GDM1 (cell line): ENCODE results near the gene ADD3.
"Not testable (repeated sequence)": the region's sequence is repeated elsewhere in the genome, so short reads cannot be mapped to it uniquely, and the experiment has no call there.

Experiments used
- DNase-seq: peaks from one replicate; lab custom pipeline; 2025; lab: John Stamatoyannopoulos, UW

The ADD3 gene

GRCh38 chr10:109977382-109977806 lies 30.4 kb upstream of the ADD3 start:
- DNase-seq, result no peak

DNA sequence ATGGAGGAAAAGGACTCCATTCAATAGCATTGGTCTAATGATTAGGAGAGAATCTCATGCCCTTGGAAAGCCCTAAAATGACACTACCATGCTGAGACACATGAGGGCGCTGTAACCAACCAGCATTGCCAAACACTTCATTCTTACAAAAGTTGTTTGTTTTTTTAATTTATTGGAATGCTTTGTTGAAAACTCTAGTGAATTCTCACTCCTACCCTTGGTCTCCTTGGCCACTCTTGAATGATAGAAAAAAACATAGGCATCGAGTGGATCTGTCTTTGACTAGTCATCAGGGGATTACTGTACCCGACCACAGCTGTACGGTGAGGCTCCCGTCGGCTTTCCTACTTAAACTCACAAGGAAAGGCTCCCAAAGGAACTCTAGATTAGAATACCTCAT lies 29.3 kb upstream of the ADD3 start:
- DNase-seq, result peak; percentile 35

DNA sequence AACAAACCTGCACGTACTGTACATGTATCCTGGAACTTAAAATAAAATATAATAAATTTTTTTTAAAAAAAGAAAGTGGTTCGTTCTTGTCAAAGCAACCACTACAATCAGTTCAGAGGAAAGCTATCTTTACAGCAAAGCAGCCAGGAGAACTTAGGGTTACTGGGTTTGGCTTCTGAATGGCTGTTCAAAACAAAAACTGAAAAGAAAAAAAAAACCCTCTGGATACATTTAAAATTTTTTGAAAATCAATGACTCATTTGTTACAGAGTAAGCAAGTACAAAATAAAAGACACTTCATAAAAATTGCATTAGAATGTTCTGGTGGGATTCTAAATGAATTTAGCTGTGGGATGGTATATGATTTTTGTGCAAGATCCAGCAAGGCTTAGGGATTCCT lies 28.6 kb upstream of the ADD3 start:
- DNase-seq, result no peak

DNA sequence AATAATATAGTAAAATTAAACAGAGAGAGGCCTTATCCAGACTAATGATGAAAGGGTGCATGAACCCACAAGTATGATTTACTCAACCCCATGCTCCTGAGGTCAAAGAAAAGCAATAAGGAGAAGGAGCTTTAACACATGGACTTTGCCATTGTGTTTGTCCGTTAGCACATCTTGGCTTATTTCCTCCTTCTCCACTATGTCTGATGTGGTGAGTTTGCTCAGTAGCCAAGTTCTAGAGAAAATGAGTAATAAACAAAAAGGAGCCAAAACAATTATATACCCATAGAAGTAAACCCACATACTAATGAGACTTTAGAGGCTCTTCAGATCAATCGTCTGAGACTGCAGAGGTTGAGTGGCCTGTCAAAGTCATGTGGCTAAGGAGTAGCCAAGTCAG lies 26.1 kb upstream of the ADD3 start:
- DNase-seq, result no peak

GRCh38 chr10:109982123-109982522 lies 25.7 kb upstream of the ADD3 start:
- no peak for DNase-seq

GRCh38 chr10:109982812-109983211 lies 25.0 kb upstream of the ADD3 start:
- no peak for DNase-seq

DNA sequence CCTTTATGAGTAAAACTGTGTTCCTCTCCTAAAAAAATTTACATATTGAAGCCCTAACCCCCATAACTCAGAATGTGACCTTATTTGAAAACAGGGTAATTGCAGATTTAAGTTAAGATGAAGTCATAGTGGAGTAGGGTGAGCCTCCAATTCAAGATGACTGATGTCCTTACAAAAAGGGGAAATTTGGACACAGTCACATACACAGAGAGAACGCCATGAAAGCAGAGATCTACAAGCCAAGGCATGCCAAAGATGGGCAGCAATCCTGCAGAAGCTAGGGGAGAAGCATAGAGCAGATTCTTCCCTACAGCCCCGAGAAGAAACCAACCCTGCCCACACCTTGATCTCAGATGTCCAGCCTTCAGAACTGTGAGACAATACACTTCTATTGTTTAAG lies 23.8 kb upstream of the ADD3 start:
- DNase-seq, result no peak

DNA sequence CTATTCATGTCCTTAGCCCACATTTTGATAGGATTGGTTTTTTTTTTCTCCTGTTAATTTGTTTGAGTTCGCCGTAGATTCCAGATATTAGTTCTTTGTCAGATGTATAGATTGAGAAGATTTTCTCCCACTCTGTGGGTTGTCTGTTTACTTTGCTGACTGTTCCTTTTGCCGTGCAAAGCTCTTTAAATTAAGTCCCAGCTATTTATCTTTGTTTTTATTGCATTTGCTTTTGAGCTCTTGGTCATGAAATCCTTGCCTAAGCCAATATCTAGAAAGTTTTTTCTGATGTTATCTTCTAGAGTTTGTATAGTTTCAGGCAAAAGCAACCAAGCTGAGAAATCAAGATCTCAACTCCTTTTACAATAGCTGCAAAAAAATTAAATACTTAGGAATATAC lies 22.0 kb upstream of the ADD3 start:
- DNase-seq, result not testable (repeated sequence)

DNA sequence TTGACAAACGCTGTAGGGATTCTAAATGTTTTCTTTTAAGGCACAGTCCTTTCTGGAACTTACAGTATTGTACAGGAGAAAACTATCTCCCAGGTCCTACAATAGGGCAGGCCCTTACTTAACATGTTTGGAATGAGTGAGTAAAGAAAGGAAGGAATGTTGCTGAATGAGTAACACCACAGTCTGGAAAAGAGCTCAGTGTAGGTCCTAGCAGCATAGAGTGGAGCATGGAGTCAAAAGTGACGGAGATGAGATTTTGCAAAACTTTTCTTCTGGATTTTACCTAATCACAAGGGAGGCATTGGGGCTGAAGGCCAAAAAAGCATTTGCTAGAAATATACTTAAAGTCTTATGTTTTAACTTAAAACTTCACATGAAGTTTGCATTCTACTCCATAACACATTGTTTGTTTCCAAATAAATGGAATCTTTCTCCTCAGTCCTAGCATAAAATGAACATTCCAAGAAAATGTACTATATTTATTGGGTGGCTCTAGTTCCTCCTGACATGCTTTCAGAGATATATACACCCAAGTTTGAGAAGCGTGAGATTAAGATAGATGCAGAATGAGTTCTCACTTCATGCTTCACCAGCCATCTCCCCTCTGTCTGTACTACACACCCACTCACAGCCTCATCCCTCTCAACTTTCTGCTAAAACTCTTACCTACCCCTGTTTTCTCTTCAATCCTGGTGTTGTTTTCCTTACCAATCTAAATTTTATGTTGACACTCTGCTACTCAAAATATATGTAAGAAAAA lies 20.2 kb upstream of the ADD3 start:
- no peak for DNase-seq

DNA sequence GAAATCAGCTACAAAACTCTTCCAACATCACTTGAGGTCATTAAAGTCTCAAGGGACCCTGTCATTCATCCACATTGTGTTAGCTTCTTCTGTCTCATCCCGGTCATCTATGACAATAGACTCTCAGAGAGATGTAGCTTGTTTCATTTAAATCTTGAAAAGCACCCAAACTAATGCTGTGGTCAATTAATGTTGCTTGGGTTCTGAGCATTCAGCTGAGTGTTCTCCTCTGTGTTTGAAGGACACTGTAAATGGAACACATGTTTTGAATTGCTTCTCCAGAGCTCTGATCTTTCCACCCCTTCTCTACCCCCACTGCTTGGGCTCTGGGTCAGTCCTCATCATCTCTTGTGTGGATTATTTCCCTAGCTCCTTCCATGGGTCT lies 19.6 kb upstream of the ADD3 start:
- no peak for DNase-seq

DNA sequence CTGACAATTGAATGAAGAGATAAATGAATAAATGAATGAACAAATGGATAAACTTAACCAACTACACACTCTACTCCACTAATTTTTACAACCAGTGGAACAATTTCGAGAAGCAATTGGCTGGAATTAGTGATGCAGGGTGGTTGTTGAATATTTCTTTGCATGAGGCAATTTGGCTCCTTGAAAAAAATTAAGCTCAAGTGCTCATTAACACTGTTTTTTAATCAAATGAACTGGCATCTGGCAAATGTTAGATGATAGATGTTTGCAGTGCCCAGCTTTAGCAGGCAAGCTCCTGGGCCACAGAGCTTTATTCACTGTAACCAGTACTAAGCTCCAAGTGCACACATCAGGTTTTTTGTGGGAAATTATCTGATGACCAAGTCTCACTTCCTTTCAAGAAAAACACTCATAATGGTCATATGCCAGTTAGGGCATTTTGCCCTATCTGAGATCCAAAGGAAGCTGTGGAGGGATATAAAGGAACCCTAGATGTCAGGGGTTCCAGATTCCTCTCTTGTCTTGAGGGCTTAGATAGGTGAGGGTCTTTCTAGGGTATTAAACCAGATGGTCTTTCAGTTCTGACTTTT lies 16.4 kb upstream of the ADD3 start:
- no peak for DNase-seq

DNA sequence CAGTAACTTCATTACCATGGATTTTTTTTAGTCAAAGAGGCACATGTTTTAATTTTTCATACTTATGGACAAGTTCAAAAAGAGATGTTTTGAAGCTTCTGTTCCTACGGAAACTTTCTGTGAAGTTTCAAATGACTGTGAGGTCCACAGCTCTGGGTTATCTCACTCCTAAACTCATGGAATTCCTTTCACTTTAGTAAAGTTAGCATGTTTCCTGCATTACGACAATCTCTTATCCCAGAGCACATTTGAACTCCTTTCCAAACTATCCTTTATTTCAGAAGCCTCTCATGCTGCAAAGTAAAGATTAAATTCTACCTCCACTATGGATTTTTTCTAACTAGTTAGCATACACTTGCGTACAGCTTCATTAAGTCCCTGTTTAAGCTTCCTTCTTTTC lies 15.3 kb upstream of the ADD3 start:
- DNase-seq, result no peak

- DNase-seq, result no peak
These were observed 14.0 kb upstream of the ADD3 start for GRCh38 chr10:109993551-109994330.

DNA sequence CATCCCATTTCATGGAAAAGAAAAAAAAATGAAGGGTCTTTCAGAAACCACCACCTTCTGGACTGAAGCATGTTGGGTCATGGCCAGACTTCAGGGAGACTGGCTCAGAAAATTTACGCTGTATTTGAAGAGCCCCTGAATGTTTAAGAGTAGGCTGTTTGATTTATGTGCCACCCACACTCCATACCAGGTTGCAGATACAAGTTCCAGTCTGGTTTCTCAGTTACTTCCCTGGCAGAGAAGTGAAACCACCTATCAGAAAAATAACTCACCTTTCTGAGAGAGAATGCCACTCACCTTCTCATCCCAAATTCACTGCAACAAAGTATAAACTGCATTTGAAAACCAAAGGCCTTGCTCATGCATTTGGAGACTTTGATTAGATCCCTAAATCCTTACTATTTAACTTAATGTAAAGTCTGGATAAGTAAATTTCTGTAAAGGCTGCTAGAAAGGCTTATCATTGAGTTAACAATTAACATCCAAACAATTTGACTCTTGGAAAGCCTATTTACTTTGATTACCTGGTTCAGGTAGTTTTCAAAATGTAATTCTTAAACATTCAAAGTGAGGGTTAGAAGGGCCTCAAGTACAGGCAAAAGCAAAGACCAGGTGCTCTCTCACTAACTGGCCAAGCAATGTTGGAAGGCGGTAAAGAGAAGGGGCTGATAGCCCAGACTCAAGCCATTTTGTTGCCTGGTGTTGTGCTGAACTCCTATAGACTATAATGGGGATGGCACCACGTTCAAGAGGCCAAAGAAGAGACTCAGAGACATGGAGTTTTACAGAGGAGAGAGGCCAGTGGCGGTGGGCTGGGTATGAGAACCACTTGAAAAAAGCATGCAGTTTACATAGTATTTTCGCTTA lies 12.8 kb upstream of the ADD3 start:
- no peak for DNase-seq

DNA sequence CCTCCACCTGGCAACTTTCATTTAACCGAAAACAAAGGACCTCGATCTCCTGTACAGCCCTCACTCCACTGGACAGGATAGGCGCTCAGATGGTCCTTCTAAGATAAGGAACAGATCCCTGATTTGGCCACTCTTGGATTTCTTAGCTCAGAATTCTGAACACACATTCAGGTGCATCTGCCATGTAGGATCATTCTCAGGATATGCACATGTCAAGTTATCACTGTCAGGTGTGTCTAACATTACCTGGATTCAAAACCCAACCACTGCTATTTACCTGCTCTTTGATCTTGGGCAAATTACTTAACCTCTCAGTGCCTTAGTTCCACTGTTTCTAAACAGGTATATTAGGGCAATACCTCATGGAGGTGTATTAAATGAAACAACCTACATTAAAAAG lies 12.2 kb upstream of the ADD3 start:
- no peak for DNase-seq

- no peak for DNase-seq
These were observed 11.6 kb upstream of the ADD3 start for GRCh38 chr10:109996225-109996624.

DNA sequence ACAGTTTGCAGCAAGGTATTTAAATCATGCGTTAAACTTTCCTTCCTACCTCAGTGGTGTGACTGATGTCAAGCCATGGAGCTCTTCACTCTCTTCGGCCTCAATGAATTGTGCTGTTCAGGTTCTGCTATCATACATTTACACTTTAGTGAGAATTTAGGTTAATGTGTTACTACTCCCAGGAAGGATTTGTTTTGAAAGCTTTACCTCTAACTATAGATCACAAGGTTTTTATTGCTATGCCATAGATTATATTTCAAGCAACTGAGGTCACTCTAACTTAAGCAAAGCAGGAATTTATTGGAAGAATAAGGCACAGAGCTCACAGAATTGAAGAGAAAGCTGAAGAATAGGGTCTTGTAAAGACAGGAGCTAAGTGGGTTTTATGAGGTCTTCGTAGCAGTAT lies 11.0 kb upstream of the ADD3 start:
- no peak for DNase-seq

DNA sequence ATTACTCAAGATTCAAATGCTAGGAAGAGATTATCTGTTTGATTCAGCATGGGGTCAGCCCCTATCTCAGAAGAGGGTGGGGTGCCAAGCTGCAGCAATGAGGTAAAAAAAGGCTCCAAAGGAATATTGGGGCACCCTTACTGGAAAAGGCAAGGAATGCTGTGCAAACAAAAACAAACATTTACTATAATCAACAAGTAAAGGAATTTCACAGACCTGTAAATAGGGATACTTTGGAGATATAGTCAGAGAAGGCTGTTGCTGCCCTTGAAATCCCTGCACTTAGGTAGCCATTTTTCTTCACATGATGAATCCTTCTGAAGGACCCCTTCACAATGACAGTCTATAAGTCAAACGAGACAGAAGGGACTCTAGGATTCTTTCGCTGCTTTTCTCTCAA lies 10.6 kb upstream of the ADD3 start:
- no peak for DNase-seq

DNA sequence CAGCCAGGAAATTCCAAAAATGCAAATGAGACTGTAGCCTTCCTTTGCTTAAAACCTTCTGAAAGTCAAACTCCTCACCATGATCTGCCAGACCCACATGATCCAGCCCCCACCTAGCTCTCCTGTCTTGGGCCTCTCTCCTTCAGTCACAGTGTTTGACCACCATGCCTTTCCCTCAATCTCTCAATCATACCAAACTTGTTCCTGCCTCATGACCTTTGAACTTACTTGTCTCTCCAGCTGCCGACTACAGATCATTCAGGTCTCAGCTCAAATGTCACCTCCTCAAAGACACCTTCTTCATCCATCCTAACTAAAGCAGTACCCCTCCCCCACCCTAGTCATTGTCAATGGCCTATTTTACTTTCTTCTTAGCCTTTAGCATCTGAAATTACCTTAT lies 9.3 kb upstream of the ADD3 start:
- DNase-seq, result no peak

DNA sequence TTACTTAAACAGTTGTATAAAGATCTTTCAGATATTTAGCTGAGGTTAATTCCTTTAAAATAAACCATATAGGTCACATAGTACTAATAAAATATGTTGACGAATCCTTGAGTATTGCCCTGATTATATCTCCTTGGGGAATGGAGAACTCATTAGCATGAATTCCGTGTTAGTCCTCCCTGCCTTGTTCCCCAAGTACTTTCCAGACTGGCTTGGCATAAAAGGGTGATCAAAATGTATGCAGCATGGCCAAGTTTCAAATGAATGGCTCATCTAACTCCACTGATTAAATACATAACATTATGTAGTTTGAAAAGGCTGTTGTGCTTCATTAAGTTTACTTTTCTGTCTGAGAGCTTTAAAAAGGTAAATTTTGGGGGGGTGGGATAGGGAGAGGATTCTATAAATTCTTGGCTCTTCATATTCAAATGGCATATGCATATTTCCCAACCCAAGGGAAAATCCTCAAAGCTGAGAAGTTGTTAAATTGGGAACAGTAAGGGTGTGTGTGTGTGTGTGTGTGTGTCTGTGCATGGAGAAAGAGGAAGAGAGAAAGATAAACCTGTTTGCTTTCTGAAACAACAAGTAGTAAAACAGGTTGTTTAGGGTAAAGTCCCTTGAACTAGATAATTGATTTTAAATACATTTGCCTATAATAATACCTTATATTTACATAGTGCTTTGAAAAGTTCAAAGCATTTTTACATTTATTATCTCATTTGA lies 4.8 kb upstream of the ADD3 start:
- no peak for DNase-seq

- DNase-seq, result no peak
These were observed 4.3 kb upstream of the ADD3 start for GRCh38 chr10:110003524-110003885.

- DNase-seq, result no peak
These were observed 2.1 kb upstream of the ADD3 start for GRCh38 chr10:110005719-110006118.
